Measurements from ENCODE around the gene TBC1D5.

DNA sequence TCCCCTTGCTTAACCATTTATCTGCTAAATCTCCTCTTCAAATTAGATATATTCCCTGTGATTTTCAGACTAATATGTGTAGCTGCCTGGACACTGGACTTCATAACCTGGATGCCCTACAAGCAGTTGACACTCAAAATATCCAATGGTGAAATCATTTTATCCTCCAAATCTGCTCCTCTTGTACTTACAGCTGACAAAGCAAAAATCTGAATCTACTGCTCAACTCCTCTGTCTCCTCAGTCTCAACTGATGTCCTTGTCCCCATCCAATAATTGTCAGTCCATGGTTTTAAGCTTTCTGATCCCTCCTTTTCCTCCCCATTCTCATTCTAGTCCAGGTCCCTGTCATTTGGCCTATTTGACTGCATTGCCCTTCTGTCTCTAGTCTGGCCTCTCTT lies 411.8 kb downstream of the TBC1D5 start:
- TF ChIP-seq POLR2A (IDR thresholded peaks at IDR 0.05): no peak
- TF ChIP-seq, protein P1, sequence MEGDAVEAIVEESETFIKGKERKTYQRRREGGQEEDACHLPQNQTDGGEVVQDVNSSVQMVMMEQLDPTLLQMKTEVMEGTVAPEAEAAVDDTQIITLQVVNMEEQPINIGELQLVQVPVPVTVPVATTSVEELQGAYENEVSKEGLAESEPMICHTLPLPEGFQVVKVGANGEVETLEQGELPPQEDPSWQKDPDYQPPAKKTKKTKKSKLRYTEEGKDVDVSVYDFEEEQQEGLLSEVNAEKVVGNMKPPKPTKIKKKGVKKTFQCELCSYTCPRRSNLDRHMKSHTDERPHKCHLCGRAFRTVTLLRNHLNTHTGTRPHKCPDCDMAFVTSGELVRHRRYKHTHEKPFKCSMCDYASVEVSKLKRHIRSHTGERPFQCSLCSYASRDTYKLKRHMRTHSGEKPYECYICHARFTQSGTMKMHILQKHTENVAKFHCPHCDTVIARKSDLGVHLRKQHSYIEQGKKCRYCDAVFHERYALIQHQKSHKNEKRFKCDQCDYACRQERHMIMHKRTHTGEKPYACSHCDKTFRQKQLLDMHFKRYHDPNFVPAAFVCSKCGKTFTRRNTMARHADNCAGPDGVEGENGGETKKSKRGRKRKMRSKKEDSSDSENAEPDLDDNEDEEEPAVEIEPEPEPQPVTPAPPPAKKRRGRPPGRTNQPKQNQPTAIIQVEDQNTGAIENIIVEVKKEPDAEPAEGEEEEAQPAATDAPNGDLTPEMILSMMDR (IDR thresholded peaks at IDR 0.05 in 8 of 11, conservative IDR thresholded peaks at IDR 0.05 in 3 of 11): no peak
- no peak for TF ChIP-seq POLR2AphosphoS5 (IDR thresholded peaks at IDR 0.05)
